Bronchial epithelial cell (primary cell): ENCODE results near the gene RPAP2. TPM values are rescaled to one million over a fixed set of nuclear protein-coding genes. Genes with fewer than 3 reads are reported as not detected.

ENCODE experiments used
- DNase-seq: peaks from one replicate; pipeline ENCODE4 v3.0.0-alpha.2; 2010; ENCODE audit warnings: low read depth
- FAIRE-seq: peaks from 2 replicates; lab custom pipeline; 2011; peaks lifted over from hg19 to GRCh38; lab: Jason Lieb, UNC
- H3K27me3 ChIP-seq: 2 replicates; pipeline ENCODE4 v1.5.1; 2011; ENCODE audit warnings: low read length; ENCODE audit not compliant: control insufficient read depth, insufficient read depth
- H3K36me3 ChIP-seq: 2 replicates; pipeline ENCODE4 v1.5.1; 2011; ENCODE audit warnings: low read length; ENCODE audit not compliant: control insufficient read depth, insufficient read depth
- H3K4me3 ChIP-seq: 2 replicates; pipeline ENCODE4 v1.5.1; 2011; ENCODE audit warnings: mild to moderate bottlenecking, low read depth, low read length, control low read depth
- total RNA-seq: library from RNA; depleted of rRNA; stranded (reverse); fragments of >200 nt; gene quantifications from 2 replicates; pipeline ENCODE4 v1.2.1, GENCODE V29; 2014
- TF ChIP-seq, protein P1 (sequence below): IDR thresholded peaks from 2 replicates; pipeline ENCODE4 v1.5.1; 2011; ENCODE audit warnings: mild to moderate bottlenecking, moderate library complexity, low read length, control low read depth, inconsistent platforms; ENCODE audit not compliant: insufficient read depth, severe bottlenecking

Gene RPAP2
- total RNA-seq, 1 donor from 2014 or later, result 4.7 TPM

DNA sequence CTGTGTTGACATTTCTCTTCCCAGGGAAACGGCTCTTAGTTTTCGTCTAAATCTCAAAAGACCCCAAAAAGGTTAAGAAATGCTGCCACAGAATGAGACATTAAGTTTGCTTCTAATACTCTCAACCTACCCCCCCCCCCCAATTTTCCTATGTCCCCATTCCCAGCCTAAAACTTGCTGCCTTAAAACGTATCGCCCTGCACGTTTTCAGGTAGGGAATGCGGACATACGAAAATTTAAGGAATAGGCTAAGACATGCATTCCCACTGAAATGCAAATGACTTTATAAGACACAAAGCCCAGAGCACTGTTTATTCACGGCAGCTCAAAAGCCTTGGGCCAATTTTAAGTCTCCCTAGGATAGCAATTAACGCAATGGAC lies 142.4 kb downstream of the RPAP2 start:
- no peak overlapping the region for H3K4me3 ChIP-seq
- DNase-seq (no peak), FAIRE-seq (no peak)
- TF ChIP-seq, protein P1, sequence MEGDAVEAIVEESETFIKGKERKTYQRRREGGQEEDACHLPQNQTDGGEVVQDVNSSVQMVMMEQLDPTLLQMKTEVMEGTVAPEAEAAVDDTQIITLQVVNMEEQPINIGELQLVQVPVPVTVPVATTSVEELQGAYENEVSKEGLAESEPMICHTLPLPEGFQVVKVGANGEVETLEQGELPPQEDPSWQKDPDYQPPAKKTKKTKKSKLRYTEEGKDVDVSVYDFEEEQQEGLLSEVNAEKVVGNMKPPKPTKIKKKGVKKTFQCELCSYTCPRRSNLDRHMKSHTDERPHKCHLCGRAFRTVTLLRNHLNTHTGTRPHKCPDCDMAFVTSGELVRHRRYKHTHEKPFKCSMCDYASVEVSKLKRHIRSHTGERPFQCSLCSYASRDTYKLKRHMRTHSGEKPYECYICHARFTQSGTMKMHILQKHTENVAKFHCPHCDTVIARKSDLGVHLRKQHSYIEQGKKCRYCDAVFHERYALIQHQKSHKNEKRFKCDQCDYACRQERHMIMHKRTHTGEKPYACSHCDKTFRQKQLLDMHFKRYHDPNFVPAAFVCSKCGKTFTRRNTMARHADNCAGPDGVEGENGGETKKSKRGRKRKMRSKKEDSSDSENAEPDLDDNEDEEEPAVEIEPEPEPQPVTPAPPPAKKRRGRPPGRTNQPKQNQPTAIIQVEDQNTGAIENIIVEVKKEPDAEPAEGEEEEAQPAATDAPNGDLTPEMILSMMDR, result no peak
- no peaks in the 10 kb centered on the region for H3K27me3 ChIP-seq
- H3K36me3 ChIP-seq, result no peaks in the 10 kb centered on the region

- TF ChIP-seq, protein P1, result no peak
- no peak for DNase-seq
- Histone ChIP-seq H3K27me3 (no peaks in the 10 kb centered on the region), H3K4me3 (peak overlapping the region; percentile 14), H3K36me3 (no peaks in the 10 kb centered on the region)
- FAIRE-seq, result no peak
These were observed 143.0 kb downstream of the RPAP2 start for GRCh38 chr1:92441697-92442342.

GRCh38 chr1:92442351-92442750 lies 143.5 kb downstream of the RPAP2 start:
- no peak for FAIRE-seq
- TF ChIP-seq, protein P1, result no peak
- no peaks in the 10 kb centered on the region for H3K36me3 ChIP-seq
- H3K4me3 ChIP-seq, result no peak overlapping the region
- no peaks in the 10 kb centered on the region for H3K27me3 ChIP-seq
- no peak for DNase-seq

DNA sequence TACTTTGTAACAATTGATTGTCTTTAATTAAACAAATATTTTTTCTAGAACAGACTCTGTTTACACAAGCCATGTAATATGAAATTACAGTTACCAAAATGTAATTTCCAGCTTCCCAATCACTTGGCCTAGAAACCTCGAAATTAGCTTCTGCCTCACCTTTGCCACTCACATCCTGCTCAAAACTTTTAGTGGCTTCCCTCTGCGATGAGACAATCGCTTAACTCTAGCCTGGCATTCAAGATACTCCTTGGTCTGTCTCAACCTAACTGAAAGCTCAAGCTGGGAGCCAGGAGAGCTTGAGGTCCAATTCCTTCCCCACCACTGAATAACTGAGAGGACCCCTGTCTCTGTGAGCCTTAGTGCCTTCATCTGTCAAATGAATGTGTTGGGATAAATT lies 145.0 kb downstream of the RPAP2 start:
- FAIRE-seq (no peak), DNase-seq (no peak)
- H3K27me3 ChIP-seq, result no peaks in the 10 kb centered on the region
- TF ChIP-seq, protein P1, result no peak
- no peak overlapping the region for H3K4me3 ChIP-seq
- H3K36me3 ChIP-seq, result no peaks in the 10 kb centered on the region

DNA sequence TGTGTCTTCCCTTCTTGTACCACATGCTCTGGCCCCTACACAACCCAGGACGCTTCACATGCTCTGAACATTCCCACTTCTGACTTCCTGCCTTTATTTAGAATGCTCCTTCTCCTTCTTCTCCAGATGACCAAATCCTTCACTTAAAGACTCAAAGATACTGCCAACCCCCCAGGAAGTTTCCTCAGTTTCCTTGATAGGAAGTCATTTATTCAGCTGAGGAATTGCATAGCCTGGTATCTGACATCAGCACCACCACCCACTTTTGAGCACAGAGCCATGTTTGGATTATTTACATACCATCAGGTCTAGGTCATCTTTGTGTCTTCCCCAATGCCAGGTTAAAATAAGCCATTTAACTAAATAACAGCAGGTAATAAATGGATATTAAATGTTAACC lies 145.5 kb downstream of the RPAP2 start:
- H3K4me3 ChIP-seq, result no peak overlapping the region
- FAIRE-seq, result no peak
- TF ChIP-seq, protein P1, result no peak
- DNase-seq, result peak; percentile 53
- no peaks in the 10 kb centered on the region for H3K36me3 ChIP-seq
- H3K27me3 ChIP-seq, result no peaks in the 10 kb centered on the region

- no peak for DNase-seq
- Histone ChIP-seq H3K4me3 (no peak overlapping the region), H3K36me3 (no peaks in the 10 kb centered on the region), H3K27me3 (no peaks in the 10 kb centered on the region)
- FAIRE-seq, result no peak
- TF ChIP-seq, protein P1, result no peak
These were observed 147.0 kb downstream of the RPAP2 start for GRCh38 chr1:92445865-92446264.
